Ascending aorta (tissue), 2 donors: Measurements from ENCODE around the gene SMC3. TPM values are rescaled to one million over a fixed set of nuclear protein-coding genes. Genes with fewer than 3 reads are reported as not detected.

Source experiments
- DNase-seq, 2 donors: peaks; one replicate each; pipeline ENCODE4 v3.0.0-alpha.2; 2019; ENCODE audit warnings: low spot score in 2 of 2
- H3K27ac ChIP-seq, 2 donors: fragments of 200-600 bp; sonication (generic); one replicate each; pipeline ENCODE4 v1.5.1; 2016 to 2017; ENCODE audit warnings: mild to moderate bottlenecking in 1 of 2
- H3K27me3 ChIP-seq: fragments of 200-600 bp; sonication (generic); one replicate; pipeline ENCODE4 v1.5.1; 2017
- H3K36me3 ChIP-seq, 2 donors: fragments of 200-600 bp; sonication (generic); one replicate each; pipeline ENCODE4 v1.5.1; 2016
- H3K4me1 ChIP-seq, 2 donors: fragments of 200-600 bp; sonication (generic); one replicate each; pipeline ENCODE4 v1.5.1; 2016 to 2017; ENCODE audit warnings: mild to moderate bottlenecking in 1 of 2
- H3K4me3 ChIP-seq, 2 donors: fragments of 200-600 bp; sonication (generic); one replicate each; pipeline ENCODE4 v1.5.1; 2016 to 2017; ENCODE audit warnings: mild to moderate bottlenecking in 1 of 2
- H3K9me3 ChIP-seq, 2 donors: fragments of 200-600 bp; sonication (generic); one replicate each; pipeline ENCODE4 v1.5.1; 2016
- CTCF ChIP-seq, 3 experiments: fragments of 200-600 bp in 2 of 3; fragments of 450-650 bp in 1 of 3; sonication (generic) in 2 of 3; IDR thresholded peaks; one replicate each; pipeline ENCODE4 v1.5.1; 2016 to 2019; ENCODE audit warnings: antibody characterized with exemption in 3 of 3, mild to moderate bottlenecking in 1 of 3, moderate library complexity in 1 of 3
- intact Hi-C: fragments of 100-400 bp; cut with DNase I; formaldehyde crosslinking; loops from one replicate; pipeline ENCODE4 v1.15.1; 2023
- total RNA-seq: library from RNA; depleted of rRNA; stranded (reverse); fragments of >200 nt; gene quantifications from one replicate; pipeline ENCODE4 v1.1.0, GENCODE V29; 2016

The SMC3 gene
- total RNA-seq, 1 donor from 2014 or later: 14.8 TPM

GRCh38 chr10:110539091-110539490 is 28.4 kb upstream of the SMC3 start:
- TF ChIP-seq CTCF (IDR thresholded peaks at IDR 0.05): no peak
- intact Hi-C loops: no loop called here

GRCh38 chr10:110540031-110540430 is 27.5 kb upstream of the SMC3 start:
- DNase-seq: no peak
- Histone ChIP-seq H3K36me3 (no peaks in the 10 kb centered on the region), H3K27me3 (no peaks in the 10 kb centered on the region), H3K4me3 (no peak overlapping the region), H3K27ac (no peak overlapping the region), H3K4me1 (no peaks in the 10 kb centered on the region), H3K9me3 (no peaks in the 10 kb centered on the region)
- no peak for TF ChIP-seq CTCF (IDR thresholded peaks at IDR 0.05)
- intact Hi-C loops: loop anchor here (10.0 kb wide), 1 partner anchor 335 kb away; the partner anchor contains the start of gene MXI1

More at GRCh38 chr10:110539091-110539490, 28.4 kb upstream of the SMC3 start:
- Histone ChIP-seq H3K9me3 (no peaks in the 10 kb centered on the region), H3K27me3 (no peaks in the 10 kb centered on the region), H3K4me3 (no peak overlapping the region), H3K4me1 (no peaks in the 10 kb centered on the region), H3K27ac (no peak overlapping the region), H3K36me3 (no peaks in the 10 kb centered on the region)
- DNase-seq: no peak

GRCh38 chr10:110544958-110545537 is 22.4 kb upstream of the SMC3 start:
- Histone ChIP-seq H3K4me3 (no peak overlapping the region), H3K27me3 (no peaks in the 10 kb centered on the region), H3K4me1 (no peaks in the 10 kb centered on the region), H3K27ac (no peak overlapping the region), H3K36me3 (no peaks in the 10 kb centered on the region), H3K9me3 (no peaks in the 10 kb centered on the region)
- no peak for TF ChIP-seq CTCF (IDR thresholded peaks at IDR 0.05)
- intact Hi-C loops: loop anchor here (5.0 to 10.0 kb wide), 3 partner anchors 43 to 663 kb away; partner anchors contain the start of gene MXI1
- DNase-seq: no peak

GRCh38 chr10:110546077-110546476 is 21.4 kb upstream of the SMC3 start:
- Histone ChIP-seq H3K4me1 (no peaks in the 10 kb centered on the region), H3K9me3 (no peaks in the 10 kb centered on the region), H3K27ac (no peak overlapping the region), H3K4me3 (no peak overlapping the region), H3K36me3 (no peaks in the 10 kb centered on the region), H3K27me3 (no peaks in the 10 kb centered on the region)
- no peak for TF ChIP-seq CTCF (IDR thresholded peaks at IDR 0.05)
- no peak for DNase-seq
- intact Hi-C loops: loop anchor here (2.0 to 10.0 kb wide), 4 partner anchors 44 to 664 kb away; partner anchors contain the start of gene MXI1

GRCh38 chr10:110546499-110547110 is 20.9 kb upstream of the SMC3 start:
- H3K9me3 ChIP-seq: no peaks in the 10 kb centered on the region
- H3K4me1 ChIP-seq: no peaks in the 10 kb centered on the region
- no peaks in the 10 kb centered on the region for H3K27me3 ChIP-seq
- no peak overlapping the region for H3K4me3 ChIP-seq
- no peak overlapping the region for H3K27ac ChIP-seq
- intact Hi-C loops: loop anchor here (1.0 to 10.0 kb wide), 6 partner anchors 44 to 664 kb away; partner anchors contain the start of gene MXI1
- TF ChIP-seq CTCF (IDR thresholded peaks at IDR 0.05): no peak
- no peaks in the 10 kb centered on the region for H3K36me3 ChIP-seq
- no peak for DNase-seq
